ENCODE data around the gene UBL4B. TPM values are rescaled to one million over a fixed set of nuclear protein-coding genes. Genes with fewer than 3 reads are reported as not detected.

Gene UBL4B
- total and polyA plus RNA-seq, 2 experiments from 2014 or later, result not detected

- TF ChIP-seq CREB1 (CRISPR knock-in tag; IDR thresholded peaks at IDR 0.05; ENCODE audit: low read depth), result no peak
- TF ChIP-seq ETS1 (IDR thresholded peaks at IDR 0.05), result no peak
- no peak for TF ChIP-seq EZH2 (IDR thresholded peaks at IDR 0.05; ENCODE audit: low read depth, unreplicated experiment)
- no peak for TF ChIP-seq NANOG (IDR thresholded peaks at IDR 0.05; ENCODE audit: borderline replicate concordance)
- TF ChIP-seq ZNF462 (CRISPR knock-in tag; IDR thresholded peaks at IDR 0.05), result no peak
- TF ChIP-seq POLR2AphosphoS5 (IDR thresholded peaks at IDR 0.05; ENCODE audit: low read depth), result no peak
- TF ChIP-seq ZNF331 (CRISPR knock-in tag; IDR thresholded peaks at IDR 0.05; ENCODE audit: low read depth), result no peak
- TF ChIP-seq STAT1 (IDR thresholded peaks at IDR 0.05; ENCODE audit: unreplicated experiment), result no peak
- no peak for TF ChIP-seq EZH2phosphoT487 (IDR thresholded peaks at IDR 0.05; ENCODE audit: unreplicated experiment)
- TF ChIP-seq ZNF114 (CRISPR knock-in tag; IDR thresholded peaks at IDR 0.05), result no peak
- no peak for TF ChIP-seq CTCF (conservative IDR thresholded peaks at IDR 0.05; ENCODE audit: low read depth in 2 of 2)
- no peak for TF ChIP-seq REST (IDR thresholded peaks at IDR 0.05; ENCODE audit: unreplicated experiment)
- TF ChIP-seq JUNB (IDR thresholded peaks at IDR 0.05; ENCODE audit: unreplicated experiment), result no peak
- Histone ChIP-seq H3K4me2 (no peak overlapping the region), H3K36me3 (ENCODE audit: insufficient read depth) (no peaks in the 10 kb centered on the region), H3K79me2 (replicated peaks; ENCODE audit: insufficient read depth) (no peaks in the 10 kb centered on the region), H3K27ac (ENCODE audit: low read depth) (no peak overlapping the region), H2AFZ (no peak overlapping the region), H3K4me1 (ENCODE audit: insufficient read depth) (peaks cover 8% of the 10 kb centered on the region; the same call in 1 of the 2 replicates), H3F3A (replicated peaks; ENCODE audit: low read depth) (no peaks in the 10 kb centered on the region), H3K4me3 (no peak overlapping the region), H3K27me3 (ENCODE audit: insufficient read depth) (peaks cover 74% of the 10 kb centered on the region), H4K20me1 (replicated peaks; ENCODE audit: insufficient read depth) (peaks cover 13% of the 10 kb centered on the region; the same call in 1 of the 2 replicates), H3K9me2 (ENCODE audit: insufficient read depth) (no peaks in the 10 kb centered on the region)
- H3K9me3 Mint-ChIP-seq, result no peaks in the 10 kb centered on the region; the same call in 2 of the 3 replicates
- peaks cover 42% of the 10 kb centered on the region for H3K27me3 Mint-ChIP-seq (ENCODE audit: insufficient read depth, low read depth, poor library complexity)
- H3K36me3 Mint-ChIP-seq (ENCODE audit: low read depth), result no peaks in the 10 kb centered on the region; the same call in 2 of the 3 replicates
- no peak for DNase-seq (ENCODE audit: low spot score)
- H3K27ac Mint-ChIP-seq, result no peak overlapping the region
- H3K4me1 Mint-ChIP-seq, result peaks cover 11% of the 10 kb centered on the region
- no peak overlapping the region for H3K4me3 Mint-ChIP-seq
- no peak for ATAC-seq
Observed at GRCh38 chr1:110153407-110153950, 41.2 kb downstream of the UBL4B start.
